Dedifferentiated amniotic fluid mesenchymal stem cell (primary cell): ENCODE measurements around the gene DNASE2B.

ENCODE experiments used
- DNase-seq: peaks from one replicate; pipeline ENCODE4 v3.0.0-alpha.2; 2016; ENCODE audit errors: extremely low spot score

The DNASE2B gene

GRCh38 chr1:84452436-84452835, 54.2 kb downstream of the DNASE2B start:
- DNase-seq: no peak

- DNase-seq: no peak
Measured at GRCh38 chr1:84462118-84462517, 63.8 kb downstream of the DNASE2B start.
